HG03066 (cell line): Measurements from ENCODE around the gene CSF1R.
"Not testable (repeated sequence)": the region's sequence is repeated elsewhere in the genome, so short reads cannot be mapped to it uniquely, and the experiment has no call there.

Experiments
- ATAC-seq: cut with Tn5 transposase; IDR thresholded peaks from one replicate; pipeline ENCODE4 v1.9.1; 2021; ENCODE audit warnings: low read depth; ENCODE audit not compliant: unreplicated experiment

The CSF1R gene

DNA sequence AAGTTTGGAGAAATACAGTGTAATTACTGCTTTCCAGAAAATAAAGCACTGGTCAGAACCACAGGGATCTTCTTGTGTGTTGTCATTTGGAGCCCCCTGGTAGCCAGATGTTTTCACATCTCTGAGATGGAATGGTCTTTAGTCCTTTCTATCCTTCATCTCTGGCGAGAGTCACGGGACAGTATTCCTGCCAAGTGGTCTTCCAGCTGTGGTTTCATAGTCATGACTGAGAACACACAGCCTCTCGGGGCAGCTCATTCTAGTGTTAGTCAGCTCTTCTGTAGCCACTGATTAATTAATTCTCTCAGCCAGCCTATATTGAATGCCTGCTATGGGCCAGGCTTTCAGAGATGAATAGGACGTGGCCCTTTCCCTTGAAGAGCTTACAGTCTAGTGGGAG is 51.7 kb downstream of the CSF1R start:
- ATAC-seq: no peak

DNA sequence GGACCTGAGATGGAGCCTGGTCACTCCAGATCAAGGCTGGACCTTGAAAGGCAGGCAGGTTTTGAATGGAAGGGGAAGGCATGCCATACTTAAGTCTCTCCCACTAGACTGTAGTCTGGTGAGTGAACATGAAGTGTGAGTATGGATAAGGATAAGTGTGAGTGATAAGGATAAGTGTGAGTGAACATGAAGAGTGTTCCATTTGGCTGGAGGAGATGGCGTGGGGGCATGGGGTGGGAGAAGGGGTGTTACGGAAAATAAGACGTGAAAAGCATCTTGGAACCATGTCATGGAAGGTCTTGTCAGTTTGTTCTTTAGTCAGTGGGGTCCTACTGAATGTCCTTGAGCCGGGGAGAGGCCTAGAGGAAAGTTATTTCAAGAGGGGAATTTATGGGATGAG is 53.0 kb downstream of the CSF1R start:
- ATAC-seq: no peak

GRCh38 chr5:150028047-150028446 is 58.3 kb downstream of the CSF1R start:
- ATAC-seq: not testable (repeated sequence)

GRCh38 chr5:150026682-150027172 is 59.6 kb downstream of the CSF1R start:
- ATAC-seq: no peak

- ATAC-seq: no peak
Observed at GRCh38 chr5:150024346-150024984, 61.9 kb downstream of the CSF1R start.

DNA sequence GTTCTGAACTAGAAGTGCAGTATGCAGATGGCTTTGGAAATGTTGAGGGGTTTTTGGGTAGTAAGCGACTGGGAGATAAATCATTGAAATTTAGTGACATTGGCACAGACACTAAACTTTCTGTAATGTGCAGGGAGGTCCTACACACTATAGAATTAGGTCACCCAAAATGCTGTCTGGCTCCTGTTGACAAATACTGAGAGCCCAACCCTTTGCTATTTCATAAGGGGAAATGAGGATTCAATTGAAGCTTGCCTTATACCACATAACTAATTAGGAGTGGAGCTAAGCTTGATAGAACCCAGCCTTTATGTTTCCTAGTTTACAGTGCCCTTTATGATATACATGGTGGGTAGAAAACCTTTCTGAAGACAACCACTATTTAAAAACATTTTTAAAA is 63.2 kb downstream of the CSF1R start:
- ATAC-seq: no peak

GRCh38 chr5:150022681-150023080 is 63.7 kb downstream of the CSF1R start:
- ATAC-seq: no peak

GRCh38 chr5:150022158-150022531 is 64.2 kb downstream of the CSF1R start:
- no peak for ATAC-seq

DNA sequence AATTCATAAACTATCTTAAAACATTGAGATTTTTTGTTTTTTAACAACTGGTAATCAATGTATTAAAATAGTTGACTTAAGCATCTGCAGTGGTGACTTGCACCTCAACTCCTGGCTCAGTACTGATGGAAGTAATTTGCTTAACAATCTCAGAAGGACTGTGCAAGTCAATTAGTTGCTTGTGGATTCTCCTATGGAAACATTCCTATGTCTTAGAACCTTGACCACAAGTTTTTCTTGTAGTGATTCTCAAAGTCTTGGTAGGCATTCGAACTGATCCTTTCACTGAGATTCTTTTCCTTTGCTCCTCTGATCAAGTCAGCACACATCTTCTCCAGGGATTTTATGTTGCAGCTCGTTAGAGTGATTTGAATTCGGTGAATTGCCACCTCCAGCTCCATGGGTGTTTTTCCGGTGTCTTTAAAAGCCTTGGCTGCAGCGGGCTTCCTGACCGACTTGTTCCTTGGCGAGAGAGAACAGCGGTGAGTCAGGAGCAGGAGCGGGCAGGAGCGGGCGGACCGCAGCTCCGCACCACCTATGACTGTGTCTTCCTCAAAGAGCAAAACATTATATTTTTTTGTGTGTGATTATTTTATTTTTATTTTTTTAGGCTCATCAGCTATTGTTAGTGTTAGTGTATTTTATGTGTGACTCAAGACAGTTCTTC is 64.7 kb downstream of the CSF1R start:
- ATAC-seq: no peak

DNA sequence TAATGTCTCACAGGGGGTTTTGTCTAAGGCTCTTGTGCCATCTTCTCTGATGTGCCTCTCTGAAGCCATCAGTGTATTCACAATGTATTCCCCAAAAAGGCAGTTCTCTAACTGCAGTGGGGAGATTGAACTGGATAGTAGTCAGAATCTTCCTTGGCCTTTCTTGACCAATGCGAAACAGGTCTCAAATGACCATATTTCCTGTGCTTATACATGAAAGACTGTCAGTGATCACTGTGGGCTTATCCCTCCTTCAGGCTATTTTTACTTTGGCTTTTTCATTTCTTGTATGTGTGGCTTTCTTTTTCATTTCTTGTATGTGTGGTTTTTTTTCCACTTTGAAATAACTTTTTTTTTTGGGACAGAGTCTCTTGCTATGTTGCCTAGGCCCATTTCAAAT is 66.1 kb downstream of the CSF1R start:
- ATAC-seq: no peak

DNA sequence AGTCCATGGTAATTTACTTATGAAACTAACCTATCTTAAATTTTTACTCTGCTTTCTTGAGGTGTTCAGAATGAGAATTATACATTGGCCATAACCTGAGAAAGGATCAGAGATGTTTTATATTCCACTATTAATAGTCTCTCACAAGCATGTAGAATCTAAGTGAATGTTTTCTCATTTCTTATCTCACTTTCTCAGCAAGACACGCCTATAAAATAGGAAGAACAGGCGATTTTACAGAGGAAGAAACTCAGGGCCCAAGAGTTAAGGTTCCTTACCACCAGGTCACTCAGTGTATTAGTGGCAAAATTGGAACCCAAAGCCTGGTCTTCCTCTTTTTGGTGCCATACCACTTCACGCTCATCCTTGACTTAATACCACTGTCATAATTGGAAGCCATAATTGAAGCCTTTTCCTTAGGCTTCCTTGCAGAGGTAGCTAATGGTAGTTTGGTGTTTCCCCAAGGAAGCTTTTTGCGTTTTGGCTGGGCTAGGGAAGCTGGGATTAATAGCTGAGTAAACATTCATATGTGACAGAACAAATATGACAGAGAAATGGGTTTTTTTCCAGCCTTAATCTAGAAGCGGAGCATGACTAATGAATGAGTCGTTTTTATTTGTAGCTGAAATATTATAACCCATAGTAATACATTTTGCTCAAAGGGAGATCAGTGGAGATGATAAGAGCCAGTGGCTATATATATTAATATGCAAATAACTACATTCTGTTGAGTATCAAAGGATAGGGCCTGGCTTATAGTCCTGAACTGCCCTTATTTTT is 68.9 kb downstream of the CSF1R start:
- no peak for ATAC-seq

DNA sequence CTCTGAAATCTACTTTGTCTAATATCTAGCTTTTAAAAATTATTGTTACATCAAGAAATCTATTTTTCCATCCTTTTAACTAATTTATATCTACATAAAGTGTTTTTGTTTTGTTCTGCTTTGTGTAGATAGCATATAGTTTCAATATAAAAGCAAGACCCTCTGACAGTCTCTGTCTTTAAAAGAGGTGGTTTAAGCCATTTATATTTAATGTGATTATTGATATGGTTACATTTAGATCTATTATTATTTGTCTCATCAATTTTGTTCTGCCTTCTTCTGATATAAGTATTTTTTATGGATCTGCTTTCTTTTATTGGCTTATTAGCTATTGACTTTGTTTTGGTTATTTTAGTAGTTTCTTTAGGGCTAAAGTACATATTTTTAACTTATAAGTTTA is 69.8 kb downstream of the CSF1R start:
- ATAC-seq: no peak

DNA sequence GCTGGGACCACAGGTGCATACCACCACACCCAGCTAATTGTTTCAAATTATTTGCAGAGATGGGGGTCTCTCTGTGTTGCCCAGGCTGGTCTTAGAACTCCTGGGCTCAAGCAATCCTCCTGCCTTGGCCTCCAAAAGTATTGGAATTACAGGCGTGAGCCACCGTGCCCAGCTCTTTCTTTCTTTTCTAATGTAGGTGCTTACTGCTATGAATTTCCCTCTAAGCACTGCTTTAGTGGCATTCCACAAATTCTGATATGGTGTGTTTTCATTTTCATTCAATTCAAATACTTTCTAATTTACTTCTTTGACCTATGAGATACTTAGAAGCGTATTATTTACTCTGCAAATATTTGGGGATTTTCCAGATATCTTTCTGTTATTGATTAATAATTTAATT is 70.9 kb downstream of the CSF1R start:
- ATAC-seq: no peak

- no peak for ATAC-seq
Observed at GRCh38 chr5:150014456-150014855, 71.9 kb downstream of the CSF1R start.

DNA sequence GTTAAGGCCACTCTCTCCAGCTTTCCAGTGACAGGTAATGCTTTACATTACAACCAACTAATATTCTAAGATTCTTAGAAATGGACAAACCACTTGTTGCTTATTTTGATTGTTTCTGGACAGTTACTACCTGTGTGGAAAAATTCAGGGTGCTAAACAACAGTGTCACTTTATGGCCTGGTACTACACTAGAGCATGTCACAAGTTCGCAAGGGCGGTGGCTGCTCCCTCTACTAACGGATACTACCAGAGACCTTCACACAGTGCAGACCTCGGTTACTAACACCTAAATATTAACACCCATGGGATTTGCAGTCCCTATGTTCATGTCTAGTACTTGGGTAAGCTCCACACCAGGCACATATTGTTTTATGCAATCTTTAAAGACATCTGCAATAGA is 72.4 kb downstream of the CSF1R start:
- ATAC-seq: no peak

GRCh38 chr5:150009671-150010387 is 76.5 kb downstream of the CSF1R start:
- ATAC-seq: no peak

DNA sequence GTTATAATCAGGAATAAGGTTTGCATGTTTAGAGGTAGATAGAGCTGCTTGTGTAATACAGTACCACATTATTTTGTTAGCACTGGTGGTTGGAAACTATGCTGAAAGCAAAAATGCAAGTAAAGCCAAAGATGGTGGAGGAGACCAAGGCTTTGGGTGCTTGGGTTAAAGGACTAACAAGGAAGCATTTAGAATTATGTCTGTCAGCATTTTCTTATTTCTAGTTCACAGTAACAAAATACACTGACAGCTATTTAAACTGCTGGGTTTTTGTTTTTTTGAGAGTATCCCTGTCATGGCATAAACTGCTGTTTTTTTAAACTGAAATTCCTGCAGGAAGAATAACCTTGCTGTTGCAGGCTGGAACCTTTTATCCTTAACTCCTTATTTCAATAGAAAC is 79.3 kb downstream of the CSF1R start:
- ATAC-seq: no peak

- no peak for ATAC-seq
Observed at GRCh38 chr5:150006318-150006717, 80.0 kb downstream of the CSF1R start.
